GM12864 (cell line): ENCODE measurements around the gene PCDHA7.
"Not testable (repeated sequence)": the region's sequence is repeated elsewhere in the genome, so short reads cannot be mapped to it uniquely, and the experiment has no call there.

Experiments used
- DNase-seq: peaks from one replicate; pipeline ENCODE4 v3.0.0-alpha.2; 2011; ENCODE audit warnings: low read depth
- H3K4me3 ChIP-seq: 2 replicates; pipeline ENCODE4 v1.5.1; 2011; ENCODE audit warnings: mild to moderate bottlenecking, low read depth, low read length, control low read depth
- TF ChIP-seq, protein P1 (sequence below): IDR thresholded peaks from 2 replicates; pipeline ENCODE4 v1.5.1; 2011; ENCODE audit warnings: low read depth, mild to moderate bottlenecking, moderate library complexity, low read length, control low read depth, inconsistent platforms; ENCODE audit errors: missing control alignments

Gene PCDHA7

DNA sequence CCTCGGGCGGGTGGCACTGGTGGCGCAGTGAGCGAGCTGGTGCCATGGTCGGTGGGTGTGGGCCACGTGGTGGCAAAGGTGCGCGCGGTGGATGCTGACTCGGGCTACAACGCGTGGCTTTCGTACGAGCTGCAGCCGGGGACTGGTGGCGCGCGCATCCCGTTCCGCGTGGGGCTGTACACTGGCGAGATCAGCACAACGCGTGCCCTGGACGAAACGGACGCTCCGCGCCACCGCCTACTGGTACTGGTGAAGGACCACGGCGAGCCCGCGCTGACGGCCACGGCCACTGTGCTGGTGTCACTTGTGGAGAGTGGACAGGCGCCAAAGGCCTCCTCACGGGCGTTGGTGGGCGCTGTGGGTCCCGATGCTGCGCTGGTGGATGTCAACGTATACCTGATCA lies 25.2 kb upstream of the PCDHA7 start:
- no peak for DNase-seq
- no peak overlapping the region for H3K4me3 ChIP-seq
- TF ChIP-seq, protein P1, sequence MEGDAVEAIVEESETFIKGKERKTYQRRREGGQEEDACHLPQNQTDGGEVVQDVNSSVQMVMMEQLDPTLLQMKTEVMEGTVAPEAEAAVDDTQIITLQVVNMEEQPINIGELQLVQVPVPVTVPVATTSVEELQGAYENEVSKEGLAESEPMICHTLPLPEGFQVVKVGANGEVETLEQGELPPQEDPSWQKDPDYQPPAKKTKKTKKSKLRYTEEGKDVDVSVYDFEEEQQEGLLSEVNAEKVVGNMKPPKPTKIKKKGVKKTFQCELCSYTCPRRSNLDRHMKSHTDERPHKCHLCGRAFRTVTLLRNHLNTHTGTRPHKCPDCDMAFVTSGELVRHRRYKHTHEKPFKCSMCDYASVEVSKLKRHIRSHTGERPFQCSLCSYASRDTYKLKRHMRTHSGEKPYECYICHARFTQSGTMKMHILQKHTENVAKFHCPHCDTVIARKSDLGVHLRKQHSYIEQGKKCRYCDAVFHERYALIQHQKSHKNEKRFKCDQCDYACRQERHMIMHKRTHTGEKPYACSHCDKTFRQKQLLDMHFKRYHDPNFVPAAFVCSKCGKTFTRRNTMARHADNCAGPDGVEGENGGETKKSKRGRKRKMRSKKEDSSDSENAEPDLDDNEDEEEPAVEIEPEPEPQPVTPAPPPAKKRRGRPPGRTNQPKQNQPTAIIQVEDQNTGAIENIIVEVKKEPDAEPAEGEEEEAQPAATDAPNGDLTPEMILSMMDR = no peak

DNA sequence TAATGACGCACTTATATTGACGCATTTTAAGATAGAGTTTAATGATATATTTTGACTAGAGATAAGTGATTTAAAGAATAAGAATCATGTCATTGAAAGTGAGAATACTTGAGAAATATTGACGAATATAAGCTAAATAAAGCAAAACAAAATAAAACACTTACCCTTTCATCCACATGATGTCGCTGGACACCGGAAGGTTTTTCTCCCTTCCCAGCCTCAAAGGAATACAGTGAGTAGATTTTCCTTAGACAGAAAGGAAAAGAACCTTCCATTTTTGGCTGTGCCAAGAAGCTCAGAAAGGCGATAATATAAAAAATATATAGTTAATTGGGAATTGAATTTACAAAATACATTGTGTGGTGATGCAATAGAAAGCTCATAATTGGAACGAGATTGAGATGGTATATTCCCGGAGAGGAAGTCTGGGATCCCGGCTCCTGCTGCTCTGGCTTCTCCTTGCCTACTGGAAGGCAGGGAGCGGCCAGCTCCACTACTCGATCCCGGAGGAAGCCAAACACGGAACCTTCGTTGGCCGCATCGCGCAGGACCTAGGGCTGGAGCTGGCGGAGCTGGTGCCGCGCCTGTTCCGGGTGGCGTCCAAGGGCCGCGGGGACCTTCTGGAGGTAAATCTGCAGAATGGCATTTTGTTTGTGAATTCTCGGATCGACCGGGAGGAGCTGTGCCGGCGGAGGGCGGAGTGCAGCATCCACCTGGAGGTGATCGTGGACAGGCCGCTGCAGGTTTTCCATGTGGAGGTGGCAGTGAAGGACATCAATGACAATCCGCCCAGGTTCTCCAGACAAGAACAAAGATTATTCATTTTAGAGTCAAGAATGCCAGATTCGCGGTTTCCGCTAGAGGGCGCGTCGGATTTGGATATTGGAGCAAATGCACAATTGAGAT lies 12.4 kb upstream of the PCDHA7 start, which contains the start of gene PCDHA5:
Gene PCDHA5, plus strand, starts transcription at position 239 of the 906 bp plus-strand sequence.
- H3K4me3 ChIP-seq = no peak within 1 kb of the TSS
- no peak for DNase-seq
- TF ChIP-seq, protein P1 = peak; percentile 56

DNA sequence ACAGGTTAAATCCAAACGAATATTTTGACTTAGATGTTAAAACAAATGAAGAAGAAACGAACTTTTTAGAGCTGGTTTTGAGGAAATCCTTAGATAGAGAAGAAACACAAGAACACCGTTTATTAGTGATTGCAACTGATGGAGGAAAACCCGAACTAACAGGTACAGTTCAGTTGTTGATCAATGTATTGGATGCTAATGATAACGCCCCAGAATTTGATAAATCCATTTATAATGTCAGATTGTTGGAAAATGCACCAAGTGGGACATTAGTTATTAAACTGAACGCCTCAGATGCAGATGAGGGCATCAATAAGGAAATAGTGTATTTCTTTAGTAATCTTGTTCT lies 11.8 kb upstream of the PCDHA7 start:
- no peak overlapping the region for H3K4me3 ChIP-seq
- DNase-seq = no peak
- TF ChIP-seq, protein P1 = no peak

DNA sequence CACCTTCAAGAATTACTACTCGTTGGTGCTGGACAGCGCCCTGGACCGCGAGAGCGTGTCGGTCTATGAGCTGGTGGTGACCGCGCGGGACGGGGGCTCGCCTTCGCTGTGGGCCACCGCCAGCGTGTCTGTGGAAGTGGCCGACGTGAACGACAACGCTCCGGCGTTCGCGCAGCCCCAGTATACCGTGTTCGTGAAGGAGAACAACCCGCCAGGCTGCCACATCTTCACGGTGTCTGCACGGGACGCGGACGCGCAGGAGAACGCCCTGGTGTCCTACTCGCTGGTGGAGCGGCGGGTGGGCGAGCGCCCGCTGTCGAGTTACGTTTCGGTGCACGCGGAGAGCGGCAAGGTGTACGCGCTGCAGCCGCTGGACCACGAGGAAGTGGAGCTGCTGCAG lies 11.1 kb upstream of the PCDHA7 start:
- not testable (repeated sequence) for DNase-seq, H3K4me3 ChIP-seq

DNA sequence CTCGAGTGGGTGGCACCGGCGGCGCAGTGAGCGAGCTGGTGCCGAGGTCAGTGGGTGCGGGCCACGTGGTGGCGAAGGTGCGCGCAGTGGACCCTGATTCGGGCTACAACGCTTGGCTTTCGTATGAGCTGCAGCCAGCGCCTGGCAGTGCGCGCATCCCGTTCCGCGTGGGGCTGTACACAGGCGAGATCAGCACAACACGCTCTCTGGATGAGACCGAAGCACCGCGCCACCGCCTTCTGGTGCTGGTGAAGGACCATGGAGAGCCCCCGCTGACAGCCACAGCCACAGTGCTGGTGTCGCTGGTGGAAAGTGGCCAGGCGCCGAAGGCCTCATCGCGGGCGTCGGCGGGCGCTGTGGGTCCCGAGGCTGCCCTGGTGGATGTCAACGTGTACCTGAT lies 10.6 kb upstream of the PCDHA7 start:
- TF ChIP-seq, protein P1 = no peak
- H3K4me3 ChIP-seq = no peak overlapping the region
- no peak for DNase-seq

DNA sequence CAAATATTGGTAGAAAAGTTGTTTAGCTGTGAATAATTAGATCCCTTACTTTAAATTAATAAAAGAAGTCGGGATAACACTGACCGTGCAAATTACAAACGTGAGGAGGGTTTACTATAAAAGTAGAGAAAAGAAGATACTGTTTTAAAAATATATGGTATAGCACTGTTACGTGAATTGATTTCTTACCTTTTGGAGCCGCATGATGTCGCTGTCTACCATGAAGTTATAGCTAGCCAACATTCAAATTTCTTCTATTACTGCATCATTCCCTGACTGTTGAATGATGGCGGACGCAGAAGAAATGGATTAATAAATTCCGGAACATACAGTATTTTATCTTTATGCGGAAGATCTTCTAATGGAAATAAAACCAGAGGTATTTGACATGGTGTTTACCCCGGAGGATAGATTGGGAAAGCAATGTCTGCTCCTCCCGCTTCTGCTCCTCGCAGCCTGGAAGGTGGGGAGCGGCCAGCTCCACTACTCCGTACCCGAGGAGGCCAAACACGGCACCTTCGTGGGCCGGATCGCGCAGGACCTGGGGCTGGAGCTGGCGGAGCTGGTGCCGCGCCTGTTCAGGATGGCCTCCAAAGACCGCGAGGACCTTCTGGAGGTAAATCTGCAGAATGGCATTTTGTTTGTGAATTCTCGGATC lies 6.2 kb upstream of the PCDHA7 start, which contains the start of gene PCDHA6:
Gene PCDHA6, plus strand, starts transcription at position 257 of the 658 bp plus-strand sequence. Its CDS starts 132 bp downstream, at position 389.
- no peak for DNase-seq
- H3K4me3 ChIP-seq = no peak within 1 kb of the TSS
- TF ChIP-seq, protein P1 = no peak

DNA sequence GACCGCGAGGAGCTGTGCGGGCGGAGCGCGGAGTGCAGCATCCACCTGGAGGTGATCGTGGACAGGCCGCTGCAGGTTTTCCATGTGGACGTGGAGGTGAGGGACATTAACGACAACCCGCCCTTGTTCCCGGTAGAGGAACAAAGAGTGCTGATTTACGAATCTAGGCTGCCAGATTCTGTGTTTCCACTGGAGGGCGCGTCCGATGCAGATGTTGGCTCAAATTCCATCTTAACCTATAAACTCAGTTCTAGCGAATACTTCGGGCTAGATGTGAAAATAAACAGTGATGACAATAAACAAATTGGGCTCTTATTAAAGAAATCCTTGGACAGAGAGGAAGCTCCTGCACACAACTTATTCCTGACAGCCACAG lies 5.7 kb upstream of the PCDHA7 start:
- no peak for DNase-seq
- TF ChIP-seq, protein P1 = no peak
- H3K4me3 ChIP-seq = no peak overlapping the region

DNA sequence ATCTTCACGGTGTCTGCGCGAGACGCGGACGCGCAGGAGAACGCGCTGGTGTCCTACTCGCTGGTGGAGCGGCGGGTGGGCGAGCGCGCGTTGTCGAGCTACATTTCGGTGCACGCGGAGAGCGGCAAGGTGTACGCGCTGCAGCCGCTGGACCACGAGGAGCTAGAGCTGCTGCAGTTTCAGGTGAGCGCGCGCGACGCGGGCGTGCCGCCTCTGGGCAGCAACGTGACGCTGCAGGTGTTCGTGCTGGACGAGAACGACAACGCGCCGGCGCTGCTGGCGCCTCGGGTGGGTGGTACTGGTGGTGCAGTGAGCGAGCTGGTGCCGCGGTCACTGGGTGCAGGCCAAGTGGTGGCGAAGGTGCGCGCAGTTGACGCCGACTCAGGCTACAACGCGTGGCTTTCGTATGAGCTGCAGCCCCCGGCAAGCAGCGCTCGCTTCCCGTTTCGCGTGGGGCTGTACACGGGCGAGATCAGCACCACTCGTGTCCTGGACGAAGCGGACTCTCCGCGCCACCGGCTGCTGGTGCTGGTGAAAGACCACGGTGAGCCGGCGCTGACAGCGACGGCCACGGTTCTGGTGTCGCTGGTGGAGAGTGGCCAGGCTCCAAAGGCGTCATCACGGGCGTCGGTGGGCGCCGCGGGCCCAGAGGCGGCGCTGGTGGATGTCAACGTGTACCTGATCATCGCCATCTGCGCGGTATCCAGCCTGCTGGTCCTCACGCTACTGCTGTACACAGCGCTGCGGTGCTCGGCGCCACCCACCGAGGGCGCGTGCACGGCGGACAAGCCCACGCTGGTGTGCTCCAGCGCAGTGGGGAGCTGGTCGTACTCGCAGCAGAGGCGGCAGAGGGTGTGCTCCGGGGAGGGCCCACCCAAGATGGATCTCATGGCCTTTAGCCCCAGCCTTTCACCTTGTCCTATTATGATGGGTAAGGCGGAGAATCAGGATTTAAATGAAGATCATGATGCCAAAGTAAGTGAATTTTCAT lies 4.3 kb upstream of the PCDHA7 start:
- DNase-seq, H3K4me3 ChIP-seq: not testable (repeated sequence)

DNA sequence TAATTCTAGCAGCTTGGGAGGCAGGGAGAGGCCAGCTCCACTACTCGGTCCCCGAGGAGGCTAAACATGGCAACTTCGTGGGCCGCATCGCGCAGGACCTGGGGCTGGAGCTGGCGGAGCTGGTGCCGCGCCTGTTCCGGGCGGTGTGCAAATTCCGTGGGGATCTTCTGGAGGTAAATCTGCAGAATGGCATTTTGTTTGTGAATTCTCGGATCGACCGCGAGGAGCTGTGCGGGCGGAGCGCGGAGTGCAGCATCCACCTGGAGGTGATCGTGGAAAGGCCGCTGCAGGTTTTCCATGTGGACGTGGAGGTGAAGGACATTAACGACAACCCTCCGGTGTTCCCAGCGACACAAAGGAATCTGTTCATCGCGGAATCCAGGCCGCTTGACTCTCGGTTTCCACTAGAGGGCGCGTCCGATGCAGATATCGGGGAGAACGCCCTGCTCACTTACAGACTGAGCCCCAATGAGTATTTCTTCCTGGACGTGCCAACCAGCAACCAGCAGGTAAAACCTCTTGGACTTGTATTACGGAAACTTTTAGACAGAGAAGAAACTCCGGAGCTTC lies 455 bp downstream of the PCDHA7 start:
- not testable (repeated sequence) for H3K4me3 ChIP-seq

More for the DNA sequence above, 455 bp downstream of the PCDHA7 start:
- DNase-seq = not testable (repeated sequence)
